ENCODE data around the gene PHACTR4. TPM values are rescaled to one million over a fixed set of nuclear protein-coding genes. Genes with fewer than 3 reads are reported as not detected.

Gene PHACTR4
- total and polyA plus RNA-seq, 9 of the 15 experiments (the other 6 are each of a cell fraction or from before 2014, with no cell fraction given): 6.4 to 43.6 (median 14.2) TPM

- TF ChIP-seq ETV1 (tag; conservative IDR thresholded peaks at IDR 0.05; ENCODE audit: low read depth) (peak; percentile 90), PATZ1 (CRISPR knock-in tag; IDR thresholded peaks at IDR 0.05; ENCODE audit: borderline replicate concordance) (no peak), FOXP4 (CRISPR knock-in tag; IDR thresholded peaks at IDR 0.05; ENCODE audit: borderline replicate concordance) (peak; percentile 18; the same call in 1 of the 2 replicates), TAF1 (IDR thresholded peaks at IDR 0.05; ENCODE audit: control insufficient read depth, extremely low read depth, insufficient read depth, low read length, severe bottlenecking) (peak; percentile 83), DPF2 (IDR thresholded peaks at IDR 0.05) (peak; percentile 36; the same call in 1 of the 2 replicates), THAP12 (CRISPR knock-in tag; IDR thresholded peaks at IDR 0.05) (peak; percentile 27; the same call in 1 of the 2 replicates), OTX1 (CRISPR knock-in tag; IDR thresholded peaks at IDR 0.05) (0 out of 2 replicates have a peak, but pooled peaks have one; percentile 14), ZSCAN29 (IDR thresholded peaks at IDR 0.05) (peak; percentile 74; the same call in 1 of the 2 replicates), ZHX1 (conservative IDR thresholded peaks at IDR 0.05; ENCODE audit: low read length) (peak; percentile 87), ZNF324 (CRISPR knock-in tag; IDR thresholded peaks at IDR 0.05) (no peak), ZFP30 (CRISPR knock-in tag; IDR thresholded peaks at IDR 0.05; ENCODE audit: borderline replicate concordance) (no peak), ZBED1 (IDR thresholded peaks at IDR 0.05) (peak; percentile 58), ERF (CRISPR knock-in tag; IDR thresholded peaks at IDR 0.05) (no peak; the same call in 1 of the 2 replicates), FOXJ2 (tag; IDR thresholded peaks at IDR 0.05) (peak; percentile 69; the same call in 1 of the 2 replicates), ASH1L (IDR thresholded peaks at IDR 0.05; ENCODE audit: borderline replicate concordance, low read depth, partially characterized antibody) (no peak)
Measured at GRCh38 chr1:28369371-28370238, at the start of gene PHACTR4 (continued).

All from K562 (cell line).